Endothelial cell of umbilical vein (primary cell): Measurements from ENCODE around the gene VEGFA. TPM values are rescaled to one million over a fixed set of nuclear protein-coding genes. Genes with fewer than 3 reads are reported as not detected.

Experiments
- BruUV-seq: library from RNA; stranded (reverse); fragments of 400-500 nt; replicated peaks from 2 replicates; lab custom pipeline; 2021; lab: Mats Ljungman, UMichigan
- CTCF ChIA-PET: fragments of 300-600, 350-600 bp; sonication (Branson Sonifier 250); formaldehyde crosslinking; loops from one replicate; lab custom pipeline; 2021; ENCODE audit warnings: antibody characterized with exemption, inconsistent platforms; lab: Charles Lee
- POLR2A ChIA-PET: fragments of 300-600, 350-600 bp; sonication (Branson Sonifier 250); formaldehyde crosslinking; loops from one replicate; lab custom pipeline; 2021; ENCODE audit warnings: antibody characterized with exemption, inconsistent platforms; lab: Charles Lee
- DNase-seq: peaks from one replicate; pipeline ENCODE4 v3.0.0-alpha.2; 2011; ENCODE audit warnings: low read depth, low spot score
- FAIRE-seq: peaks from 2 replicates; lab custom pipeline; 2011; peaks lifted over from hg19 to GRCh38; lab: Jason Lieb, UNC
- H2AFZ ChIP-seq: 2 replicates; pipeline ENCODE4 v1.6.0; 2012; ENCODE audit warnings: low read depth, low read length, control low read depth, inconsistent platforms
- H3K27ac ChIP-seq: 2 replicates; pipeline ENCODE4 v1.5.1; 2011; ENCODE audit warnings: low read depth, mild to moderate bottlenecking, control low read depth, low read length, moderate library complexity; ENCODE audit not compliant: insufficient read depth
- H3K27me3 ChIP-seq, 2 experiments: 2 replicates each; pipeline versions ENCODE4 v1.6.0 to v1.6.1; 2011; ENCODE audit warnings: low read length in 2 of 2, mixed read lengths in 1 of 2; ENCODE audit not compliant: control insufficient read depth in 2 of 2, insufficient read depth in 2 of 2
- H3K36me3 ChIP-seq, 2 experiments: 2 replicates in 1 of 2; 3 replicates in 1 of 2; pipeline ENCODE4 v1.5.1; 2011; ENCODE audit warnings: low read length in 2 of 2, mild to moderate bottlenecking in 1 of 2, moderate library complexity in 1 of 2; ENCODE audit not compliant: control insufficient read depth in 2 of 2, insufficient read depth in 2 of 2; ENCODE audit errors: extremely low read depth in 1 of 2
- H3K4me1 ChIP-seq: 3 replicates; pipeline ENCODE4 v1.5.1; 2011; ENCODE audit warnings: mild to moderate bottlenecking, low read length; ENCODE audit not compliant: control insufficient read depth, insufficient read depth; ENCODE audit errors: extremely low read depth
- H3K4me2 ChIP-seq: 2 replicates; pipeline ENCODE4 v1.6.1; 2011; ENCODE audit warnings: low read length, control low read depth, mixed read lengths; ENCODE audit not compliant: insufficient read depth
- H3K4me3 ChIP-seq, 3 experiments: fragments of 200-600 bp in 1 of 3; sonication (generic), shearing (Covaris generic) in 1 of 3; replicated peaks in 1 of 3; 2 replicates each; pipeline ENCODE4 v1.5.1; 2011 to 2016; ENCODE audit warnings: control low read depth in 3 of 3, low read length in 3 of 3, mild to moderate bottlenecking in 2 of 3, inconsistent platforms in 1 of 3, low read depth in 1 of 3, moderate library complexity in 1 of 3; ENCODE audit not compliant: insufficient read depth in 1 of 3
- H3K79me2 ChIP-seq: 2 replicates; pipeline ENCODE4 v1.6.0; 2012; ENCODE audit warnings: low read length, inconsistent platforms; ENCODE audit not compliant: control insufficient read depth, insufficient read depth
- H3K9ac ChIP-seq: replicated peaks from 2 replicates; pipeline ENCODE3; 2011; ENCODE audit warnings: low read length, control low read depth; ENCODE audit not compliant: insufficient read depth; ENCODE audit errors: extremely low read depth
- H3K9me1 ChIP-seq: replicated peaks from 3 replicates; pipeline ENCODE4 v1.6.0; 2011; ENCODE audit warnings: mild to moderate bottlenecking, low read length; ENCODE audit not compliant: control insufficient read depth, insufficient read depth; ENCODE audit errors: extremely low read depth
- H3K9me3 ChIP-seq: replicated peaks from 2 replicates; pipeline ENCODE4 v1.5.1; 2012; ENCODE audit warnings: low read length, inconsistent platforms; ENCODE audit not compliant: control insufficient read depth, insufficient read depth
- H4K20me1 ChIP-seq: replicated peaks from 2 replicates; pipeline ENCODE3; 2011; ENCODE audit warnings: mild to moderate bottlenecking, low read length; ENCODE audit not compliant: control insufficient read depth, insufficient read depth; ENCODE audit errors: extremely low read depth
- CTCF ChIP-seq, 2 donors: IDR thresholded peaks; 1 replicate in 1 of 2; 2 replicates in 1 of 2; pipeline ENCODE4 v1.5.1; 2011; ENCODE audit warnings: low read length in 2 of 2, mild to moderate bottlenecking in 2 of 2, moderate library complexity in 2 of 2, control low read depth in 1 of 2, inconsistent platforms in 1 of 2, low read depth in 1 of 2; ENCODE audit not compliant: insufficient read depth in 1 of 2; ENCODE audit errors: extremely low read depth in 1 of 2
- EZH2 ChIP-seq: IDR thresholded peaks from 2 replicates; pipeline ENCODE4 v1.6.1; 2012; ENCODE audit warnings: borderline replicate concordance, low read depth, mild to moderate bottlenecking, moderate library complexity, low read length, inconsistent platforms; ENCODE audit not compliant: severe bottlenecking
- FOS ChIP-seq: IDR thresholded peaks from 2 replicates; pipeline ENCODE4 v1.6.1; 2011; ENCODE audit warnings: mild to moderate bottlenecking, low read length, moderate library complexity, borderline replicate concordance; ENCODE audit not compliant: insufficient read depth
- GATA2 ChIP-seq: IDR thresholded peaks from 2 replicates; pipeline ENCODE4 v1.7.0; 2011; ENCODE audit warnings: low read depth, mild to moderate bottlenecking, moderate library complexity, mixed read lengths, low read length; ENCODE audit not compliant: insufficient read length, insufficient read depth
- JUN ChIP-seq: IDR thresholded peaks from 2 replicates; pipeline ENCODE4 v1.6.1; 2011; ENCODE audit warnings: borderline replicate concordance, low read depth; ENCODE audit not compliant: insufficient read length, insufficient read depth
- MAX ChIP-seq: IDR thresholded peaks from 2 replicates; pipeline ENCODE4 v1.6.1; 2011; ENCODE audit not compliant: insufficient read depth, insufficient read length
- MYC ChIP-seq: IDR thresholded peaks from one replicate; pipeline ENCODE4 v1.6.1; 2011; ENCODE audit warnings: mild to moderate bottlenecking, low read depth, low read length
- POLR2A ChIP-seq: IDR thresholded peaks from 2 replicates; pipeline ENCODE4 v1.6.1; 2012; ENCODE audit warnings: low read depth, mild to moderate bottlenecking, control low read depth, low read length
- POLR2AphosphoS5 ChIP-seq: IDR thresholded peaks from 2 replicates; pipeline ENCODE4 v1.6.1; 2012; ENCODE audit warnings: low read depth, mild to moderate bottlenecking, control low read depth, low read length, moderate library complexity; ENCODE audit not compliant: insufficient read depth
- dilution Hi-C: fragments of 300-500 bp; cut with MboI; formaldehyde crosslinking; loops from one replicate; pipeline ENCODE4 v1.15.0; 2019; ENCODE audit warnings: low sequenced_read_pairs; ENCODE audit not compliant: extremely low pct_ligation_motif_present
- intact Hi-C: fragments of 100-400 bp; cut with micrococcal nuclease; formaldehyde crosslinking; loops from one replicate; pipeline ENCODE4 v1.10.0; 2022
- polyA plus RNA-seq, 4 experiments: library from polyadenylated mRNA; depleted of rRNA in 3 of 4; stranded (reverse) in 3 of 4; unstranded in 1 of 4; fragments of >200 nt; gene quantifications; 2 replicates each; pipeline versions ENCODE4 v1.2.1 to v1.2.3, GENCODE V29; 2011 to 2012; ENCODE audit warnings: missing spikeins in 1 of 4
- total RNA-seq: library from RNA; stranded (reverse); gene quantifications from 2 replicates; pipeline ENCODE4 v1.2.3, GENCODE V29; 2021

Gene VEGFA
- total and polyA plus RNA-seq, 2 donors (not counting 3 experiments of a cell fraction or from before 2014, with no cell fraction given): 18.1 to 19.9 TPM

- H4K20me1 ChIP-seq: no peaks in the 10 kb centered on the region
- no peak for FAIRE-seq
- no peak overlapping the region for H3K4me3 ChIP-seq
- H3K9me3 ChIP-seq: no peaks in the 10 kb centered on the region
- no TSS peak for BruUV-seq
- CTCF ChIA-PET: interaction anchor here (1.4 to 5.6 kb wide), 2 partner anchors 10 to 304 kb away, joined by 10 to 141 read pairs; no protein-coding TSS in a partner anchor
- no peak overlapping the region for H3K9ac ChIP-seq
- H3K4me1 ChIP-seq: peaks cover 19% of the 10 kb centered on the region
- intact Hi-C loops: no loop called here
- no peak overlapping the region for H3K27ac ChIP-seq
- no peak for DNase-seq
- no peaks in the 10 kb centered on the region for H3K9me1 ChIP-seq
- no peak for TF ChIP-seq GATA2
- no peak for TF ChIP-seq POLR2A
- no peak for TF ChIP-seq MAX
- no peak for TF ChIP-seq FOS
- TF ChIP-seq JUN: no peak
- TF ChIP-seq CTCF (IDR thresholded peaks at IDR 0.05; ENCODE audit: extremely low read depth in 1 of 2, insufficient read depth in 1 of 2, low read depth in 1 of 2, low read length in 2 of 2): no peak
- no peak for TF ChIP-seq EZH2
- TF ChIP-seq MYC: no peak
- TF ChIP-seq POLR2AphosphoS5: no peak
- H3K4me2 ChIP-seq: no peak overlapping the region
- peaks cover 3 to 19% of the 10 kb centered on the region in 2 experiments for H3K36me3 ChIP-seq
- POLR2A ChIA-PET: no interaction called here
- dilution Hi-C loops: no loop called here
- no peaks in the 10 kb centered on the region for H3K27me3 ChIP-seq
- peaks cover 16% of the 10 kb centered on the region for H3K79me2 ChIP-seq
- no peak overlapping the region for H2AFZ ChIP-seq
Observed at GRCh38 chr6:43775535-43775885, 5.5 kb downstream of the VEGFA start.
